ENCODE data around the gene NPAT. TPM values are rescaled to one million over a fixed set of nuclear protein-coding genes. Genes with fewer than 3 reads are reported as not detected.

The NPAT gene
- total RNA-seq, 4 donors from 2014 or later = 5.4 to 10.6 (median 7.5) TPM

DNA sequence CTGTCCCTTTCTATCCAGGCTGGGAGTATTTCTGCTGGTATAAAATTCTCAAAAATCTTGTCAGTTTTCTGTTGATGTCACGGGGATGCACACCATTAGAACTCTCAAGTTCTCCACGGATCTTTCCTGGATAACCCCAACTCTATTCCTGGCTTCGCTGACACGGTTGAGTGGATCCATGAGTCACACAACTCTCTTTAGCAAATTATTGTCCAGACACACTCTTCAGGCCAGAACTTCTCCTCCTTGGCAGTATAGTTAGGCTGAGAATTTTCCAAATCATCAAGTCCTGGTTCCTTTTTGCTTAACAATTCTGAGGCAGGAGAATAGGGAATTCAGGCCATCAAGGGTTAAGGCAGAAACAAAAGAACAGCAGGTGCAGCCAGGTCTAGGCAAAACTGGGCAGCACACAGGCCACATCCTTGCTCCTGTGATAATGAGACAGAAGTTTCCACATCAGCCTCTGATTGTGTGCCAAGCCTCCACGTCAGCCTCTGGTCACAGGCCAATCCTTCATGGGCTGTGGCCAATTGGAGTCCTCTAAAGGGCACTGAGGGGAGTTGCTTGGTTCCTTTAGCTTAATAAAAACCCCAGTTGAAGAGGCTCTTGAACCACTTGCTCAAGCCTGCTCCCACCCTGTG, 106.8 kb downstream of the NPAT start:
- intact Hi-C loops (cut with DNase I; ENCODE audit: low total_unique reads) (loop anchor here (1.0 to 10.0 kb wide), 2 partner anchors 105 to 551 kb away; partner anchors contain the start of gene ALKBH8), in situ Hi-C loops (cut with MboI; ENCODE audit: low sequenced_read_pairs in 4 of 4) (no loop called here)
- Histone ChIP-seq H3K36me3 (no peaks in the 10 kb centered on the region), H3K27me3 (no peaks in the 10 kb centered on the region), H3K9me3 (no peaks in the 10 kb centered on the region), H3K27ac (peak overlapping the region; percentile 83 to 92 (median 89)), H3K4me3 (no peak overlapping the region), H3K4me1 (peaks cover 17 to 37% of the 10 kb centered on the region in 2 donors)
- peak; percentile 86 to 89 for ATAC-seq
- DNase-seq = peak; percentile 64 to 93
- no peak for TF ChIP-seq POLR2A (IDR thresholded peaks at IDR 0.05)
- TF ChIP-seq CTCF (IDR thresholded peaks at IDR 0.05 in 4 of 5, conservative IDR thresholded peaks at IDR 0.05 in 1 of 5) = no peak

- ATAC-seq = peak; percentile 68 to 72
- intact Hi-C loops (cut with DNase I; ENCODE audit: low total_unique reads) (loop anchor here (10.0 kb wide), 1 partner anchor 547 kb away; the partner anchor contains the start of gene ALKBH8), in situ Hi-C loops (cut with MboI; ENCODE audit: low sequenced_read_pairs in 4 of 4) (no loop called here)
- Histone ChIP-seq H3K9me3 (no peaks in the 10 kb centered on the region), H3K27ac (peak overlapping the region in 2 of 4 donors; percentile 89 to 92), H3K27me3 (no peaks in the 10 kb centered on the region), H3K4me1 (peaks cover 17 to 37% of the 10 kb centered on the region in 2 donors), H3K36me3 (no peaks in the 10 kb centered on the region), H3K4me3 (no peak overlapping the region)
- peak; percentile 60 to 63 for DNase-seq
- TF ChIP-seq CTCF (IDR thresholded peaks at IDR 0.05 in 4 of 5, conservative IDR thresholded peaks at IDR 0.05 in 1 of 5) (no peak), POLR2A (IDR thresholded peaks at IDR 0.05) (no peak)
These were observed 110.4 kb downstream of the NPAT start for GRCh38 chr11:108112057-108112456.

DNA sequence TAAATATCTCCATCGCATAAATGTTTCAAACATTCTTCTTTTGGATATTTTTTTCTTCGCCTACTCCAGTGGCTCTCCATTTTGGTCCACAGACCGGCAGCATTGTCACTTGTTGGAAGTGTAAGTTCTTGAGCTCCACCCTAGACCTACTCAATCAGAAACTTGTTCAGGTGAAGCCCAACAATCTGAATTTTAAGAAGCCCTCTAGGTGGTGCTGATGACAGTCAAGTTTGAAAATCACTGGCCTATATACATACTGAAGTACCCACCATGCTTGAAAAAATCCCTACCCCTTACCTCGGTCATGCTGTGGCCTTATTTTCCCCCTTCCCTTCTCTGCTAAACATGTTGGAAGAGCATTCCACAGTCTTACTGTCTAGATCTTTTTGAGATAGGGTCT, 111.3 kb downstream of the NPAT start:
- Histone ChIP-seq H3K36me3 (no peaks in the 10 kb centered on the region), H3K27ac (peak overlapping the region in 2 of 4 donors; percentile 89 to 92), H3K9me3 (no peaks in the 10 kb centered on the region), H3K4me3 (no peak overlapping the region), H3K4me1 (peaks cover 12 to 29% of the 10 kb centered on the region in 2 donors), H3K27me3 (no peaks in the 10 kb centered on the region)
- DNase-seq = no peak
- in situ Hi-C loops (cut with MboI; ENCODE audit: low sequenced_read_pairs in 4 of 4) (no loop called here), intact Hi-C loops (cut with DNase I; ENCODE audit: low total_unique reads) (loop anchor here (10.0 kb wide), 1 partner anchor 546 kb away; the partner anchor contains the start of gene ALKBH8)
- ATAC-seq = no peak
- no peak for TF ChIP-seq POLR2A (IDR thresholded peaks at IDR 0.05)
- no peak for TF ChIP-seq CTCF (IDR thresholded peaks at IDR 0.05 in 4 of 5, conservative IDR thresholded peaks at IDR 0.05 in 1 of 5)

Other genes starting within 250 kb of the NPAT start
- 10 to 100 TPM; 40.6 to 83.5 (median 66.5) TPM for gene CUL5, start 213.7 kb downstream of the NPAT start, total RNA-seq
- 100 to 1,000 TPM; 288 to 950 (median 605) TPM for gene ACAT1, start 101.1 kb downstream of the NPAT start, total RNA-seq
- 10 to 100 TPM in 3 of 4 donors, 1 to 10 TPM in 1; 9.3 to 21.6 (median 15.9) TPM for gene ATM, start 429 bp upstream of the NPAT start, total RNA-seq
- under 1 TPM in 1 of 4 donors, not detected in 3; 0.51 TPM for gene C11orf65, start 244.9 kb upstream of the NPAT start, total RNA-seq